DMS 273 (cell line): ENCODE results near the gene AGBL4.
"Not testable (repeated sequence)": the region's sequence is repeated elsewhere in the genome, so short reads cannot be mapped to it uniquely, and the experiment has no call there.

ENCODE experiments used
- DNase-seq: peaks from one replicate; lab custom pipeline; 2025; ENCODE audit not compliant: unreplicated experiment; lab: John Stamatoyannopoulos, UW

The AGBL4 gene

GRCh38 chr1:50023292-50024159 is at the start of gene AGBL4:
Gene AGBL4, minus strand, starts transcription at chr1:50023954.
- DNase-seq = peak; percentile 95

- DNase-seq = peak; percentile 17
These were observed 43.1 kb upstream of the AGBL4 start for GRCh38 chr1:50066806-50067205.

- DNase-seq = peak; percentile 4
These were observed 36.5 kb upstream of the AGBL4 start for GRCh38 chr1:50060279-50060678.

- no peak for DNase-seq
These were observed 25.0 kb upstream of the AGBL4 start for GRCh38 chr1:50048791-50049190.

- no peak for DNase-seq
These were observed 24.4 kb upstream of the AGBL4 start for GRCh38 chr1:50047916-50048694.

- no peak for DNase-seq
These were observed 14.6 kb upstream of the AGBL4 start for GRCh38 chr1:50038237-50038809.

GRCh38 chr1:50027794-50028193 is 4.0 kb upstream of the AGBL4 start:
- DNase-seq = no peak

- peak; percentile 12 for DNase-seq
These were observed 28.0 kb downstream of the AGBL4 start for GRCh38 chr1:49995734-49996133.

GRCh38 chr1:49971088-49971487 is 52.7 kb downstream of the AGBL4 start:
- DNase-seq = no peak

GRCh38 chr1:49951385-49951784 is 72.4 kb downstream of the AGBL4 start:
- no peak for DNase-seq

- not testable (repeated sequence) for DNase-seq
These were observed 108.5 kb downstream of the AGBL4 start for GRCh38 chr1:49915301-49915700.

- no peak for DNase-seq
These were observed 117.4 kb downstream of the AGBL4 start for GRCh38 chr1:49906365-49906764.

- no peak for DNase-seq
These were observed 159.2 kb downstream of the AGBL4 start for GRCh38 chr1:49864581-49864980.

GRCh38 chr1:49854741-49855140 is 169.0 kb downstream of the AGBL4 start:
- no peak for DNase-seq

GRCh38 chr1:49842596-49842995 is 181.2 kb downstream of the AGBL4 start:
- DNase-seq = no peak

- no peak for DNase-seq
These were observed 182.0 kb downstream of the AGBL4 start for GRCh38 chr1:49841767-49842166.

- no peak for DNase-seq
These were observed 199.5 kb downstream of the AGBL4 start for GRCh38 chr1:49824261-49824660.

GRCh38 chr1:49817681-49818080 is 206.1 kb downstream of the AGBL4 start:
- no peak for DNase-seq

- not testable (repeated sequence) for DNase-seq
These were observed 236.7 kb downstream of the AGBL4 start for GRCh38 chr1:49787013-49787412.

GRCh38 chr1:49765034-49765433 is 258.7 kb downstream of the AGBL4 start:
- peak; percentile 14 for DNase-seq

GRCh38 chr1:49738118-49738517 is 285.6 kb downstream of the AGBL4 start:
- DNase-seq = not testable (repeated sequence)

GRCh38 chr1:49728377-49728776 is 295.4 kb downstream of the AGBL4 start:
- no peak for DNase-seq
